GM12872 (cell line): ENCODE data around the gene F9.

Experiments used
- CTCF ChIP-seq: IDR thresholded peaks from 3 replicates; pipeline ENCODE4 v1.5.1; 2011; ENCODE audit warnings: low read depth, mild to moderate bottlenecking, low read length, moderate library complexity; ENCODE audit not compliant: insufficient read depth

The F9 gene

GRCh38 chrX:139600105-139600504 is 69.6 kb downstream of the F9 start:
- TF ChIP-seq CTCF = no peak
